ENCODE results near the gene LRRC49.
"Not testable (repeated sequence)": the region's sequence is repeated elsewhere in the genome, so short reads cannot be mapped to it uniquely, and the experiment has no call there.

LRRC49 gene

GRCh38 chr15:70892002-70892911 lies at the start of gene LRRC49, which contains the start of gene THAP10:
TSS of gene LRRC49 (plus strand) at chr15:70892826. CDS start at chr15:70892895, 69 bp downstream.
TSS of gene THAP10 (minus strand) at chr15:70892433. CDS start at chr15:70892272, 161 bp downstream.
- DNase-seq (ENCODE audit: low read depth): peak; percentile 7

- no peak for DNase-seq (ENCODE audit: low read depth)
Measured at GRCh38 chr15:70845602-70846360, 46.8 kb upstream of the LRRC49 start.

- DNase-seq (ENCODE audit: low read depth): no peak
Measured at GRCh38 chr15:70851889-70852288, 40.7 kb upstream of the LRRC49 start.

- DNase-seq (ENCODE audit: low read depth): no peak
Measured at GRCh38 chr15:70852501-70853317, 39.9 kb upstream of the LRRC49 start.

- DNase-seq (ENCODE audit: low read depth): no peak
Measured at GRCh38 chr15:70853318-70853972, 39.2 kb upstream of the LRRC49 start.

- no peak for DNase-seq (ENCODE audit: low read depth)
Measured at GRCh38 chr15:70853973-70854665, 38.5 kb upstream of the LRRC49 start, which contains the start of gene LARP6. TSS of gene LARP6 (minus strand) at chr15:70854157. CDS start at chr15:70854088, 69 bp downstream.

GRCh38 chr15:70854666-70854976 lies 38.0 kb upstream of the LRRC49 start:
- no peak for DNase-seq (ENCODE audit: low read depth)

- no peak for DNase-seq (ENCODE audit: low read depth)
Measured at GRCh38 chr15:70855764-70856163, 36.9 kb upstream of the LRRC49 start.

GRCh38 chr15:70856177-70856883 lies 36.3 kb upstream of the LRRC49 start:
- no peak for DNase-seq (ENCODE audit: low read depth)

GRCh38 chr15:70856884-70857561 lies 35.6 kb upstream of the LRRC49 start:
- DNase-seq (ENCODE audit: low read depth): no peak

- no peak for DNase-seq (ENCODE audit: low read depth)
Measured at GRCh38 chr15:70857562-70858285, 34.9 kb upstream of the LRRC49 start.

GRCh38 chr15:70858614-70859321 lies 33.9 kb upstream of the LRRC49 start:
- DNase-seq (ENCODE audit: low read depth): not testable (repeated sequence)

GRCh38 chr15:70859322-70859908 lies 33.2 kb upstream of the LRRC49 start:
- no peak for DNase-seq (ENCODE audit: low read depth)

GRCh38 chr15:70859998-70860397 lies 32.6 kb upstream of the LRRC49 start:
- no peak for DNase-seq (ENCODE audit: low read depth)

GRCh38 chr15:70863450-70864218 lies 29.0 kb upstream of the LRRC49 start:
- no peak for DNase-seq (ENCODE audit: low read depth)

- no peak for DNase-seq (ENCODE audit: low read depth)
Measured at GRCh38 chr15:70866982-70867641, 25.5 kb upstream of the LRRC49 start.

All from stimulated activated CD8-positive, alpha-beta memory T cell treated with anti-CD3 and anti-CD28 coated beads, Interleukin-12 subunit alpha, Interleukin-12 subunit beta, amount 100 ng/mL, for 1 hour (primary cell).